Measurements from ENCODE around the gene SHISA6.

The SHISA6 gene

DNA sequence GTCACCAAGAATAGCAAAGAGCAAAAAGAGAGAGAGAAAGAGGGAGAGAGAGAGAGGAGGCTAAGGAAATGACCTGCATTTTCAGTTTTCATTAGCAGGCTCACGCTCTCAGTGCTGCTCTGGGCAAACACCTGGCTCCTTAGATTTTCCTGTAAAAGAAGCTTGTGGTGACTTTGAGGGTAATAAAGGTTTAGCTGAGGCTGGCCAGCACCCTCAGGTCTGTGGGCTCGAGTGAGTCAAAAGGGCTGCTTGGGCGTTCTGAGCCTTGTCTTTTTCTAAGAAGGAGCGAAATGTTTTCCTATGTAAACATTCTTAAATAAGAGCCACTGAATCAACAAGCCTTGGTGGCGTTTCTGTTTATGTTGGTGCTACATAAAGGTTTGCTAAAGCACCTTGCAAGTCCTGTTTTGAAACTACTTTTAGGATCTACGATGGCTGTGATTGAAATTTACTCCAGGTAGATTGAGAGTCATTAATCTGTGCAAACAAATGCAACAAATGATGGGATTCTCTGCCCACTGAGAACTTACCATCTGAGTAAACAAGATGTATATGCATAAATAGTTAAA, 38.8 kb downstream of the SHISA6 start:
- H3K4me3 ChIP-seq (ENCODE audit: control insufficient read depth, low read depth, low read length), result no peak overlapping the region
- no peak for DNase-seq (ENCODE audit: low read depth)
- TF ChIP-seq, protein P1, sequence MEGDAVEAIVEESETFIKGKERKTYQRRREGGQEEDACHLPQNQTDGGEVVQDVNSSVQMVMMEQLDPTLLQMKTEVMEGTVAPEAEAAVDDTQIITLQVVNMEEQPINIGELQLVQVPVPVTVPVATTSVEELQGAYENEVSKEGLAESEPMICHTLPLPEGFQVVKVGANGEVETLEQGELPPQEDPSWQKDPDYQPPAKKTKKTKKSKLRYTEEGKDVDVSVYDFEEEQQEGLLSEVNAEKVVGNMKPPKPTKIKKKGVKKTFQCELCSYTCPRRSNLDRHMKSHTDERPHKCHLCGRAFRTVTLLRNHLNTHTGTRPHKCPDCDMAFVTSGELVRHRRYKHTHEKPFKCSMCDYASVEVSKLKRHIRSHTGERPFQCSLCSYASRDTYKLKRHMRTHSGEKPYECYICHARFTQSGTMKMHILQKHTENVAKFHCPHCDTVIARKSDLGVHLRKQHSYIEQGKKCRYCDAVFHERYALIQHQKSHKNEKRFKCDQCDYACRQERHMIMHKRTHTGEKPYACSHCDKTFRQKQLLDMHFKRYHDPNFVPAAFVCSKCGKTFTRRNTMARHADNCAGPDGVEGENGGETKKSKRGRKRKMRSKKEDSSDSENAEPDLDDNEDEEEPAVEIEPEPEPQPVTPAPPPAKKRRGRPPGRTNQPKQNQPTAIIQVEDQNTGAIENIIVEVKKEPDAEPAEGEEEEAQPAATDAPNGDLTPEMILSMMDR (conservative IDR thresholded peaks at IDR 0.05; ENCODE audit: control insufficient read depth, insufficient read depth, low read depth, low read length), result no peak

DNA sequence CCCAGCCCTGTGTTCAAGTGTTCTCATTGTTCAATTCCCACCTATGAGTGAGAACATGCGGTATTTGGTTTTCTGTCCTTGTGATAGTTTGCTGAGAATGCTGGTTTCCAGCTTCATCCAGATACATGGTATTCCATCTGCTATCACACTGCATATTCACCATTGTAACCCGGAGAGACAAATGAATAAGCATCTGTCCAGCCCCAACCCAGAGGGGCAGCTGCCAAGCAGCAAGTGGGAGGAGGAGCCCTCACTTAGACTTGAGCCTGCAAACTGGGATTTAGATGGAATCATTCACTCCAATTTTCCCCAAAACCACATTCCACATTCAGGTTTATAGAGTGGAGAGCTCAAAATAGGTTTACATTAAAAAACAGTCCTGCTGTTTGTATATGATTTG, 41.6 kb downstream of the SHISA6 start:
- TF ChIP-seq, protein P1 (conservative IDR thresholded peaks at IDR 0.05; ENCODE audit: control insufficient read depth, insufficient read depth, low read depth, low read length), result no peak
- H3K4me3 ChIP-seq (ENCODE audit: control insufficient read depth, low read depth, low read length), result no peak overlapping the region
- no peak for DNase-seq (ENCODE audit: low read depth)

DNA sequence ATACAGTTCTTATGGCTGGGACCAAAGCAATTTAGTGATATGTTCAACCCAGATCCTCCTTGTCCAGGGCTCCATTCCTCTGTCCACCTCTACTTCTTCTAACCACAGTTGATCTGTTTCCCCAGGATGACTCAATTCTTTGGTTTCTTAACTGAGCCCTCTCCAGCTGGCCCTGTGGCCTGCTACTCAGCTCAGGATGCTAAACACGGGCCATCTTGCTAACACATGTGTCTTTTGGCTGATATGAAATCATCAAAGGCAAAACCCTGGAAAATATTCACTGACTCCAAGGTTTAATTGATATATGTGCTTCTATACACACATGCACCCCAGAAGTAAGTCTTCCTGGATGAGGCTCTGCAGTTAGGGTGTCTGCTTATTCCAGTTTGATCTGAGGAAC, 43.8 kb downstream of the SHISA6 start:
- TF ChIP-seq, protein P1 (conservative IDR thresholded peaks at IDR 0.05; ENCODE audit: control insufficient read depth, insufficient read depth, low read depth, low read length), result no peak
- no peak overlapping the region for H3K4me3 ChIP-seq (ENCODE audit: control insufficient read depth, low read depth, low read length)
- DNase-seq (ENCODE audit: low read depth), result no peak

DNA sequence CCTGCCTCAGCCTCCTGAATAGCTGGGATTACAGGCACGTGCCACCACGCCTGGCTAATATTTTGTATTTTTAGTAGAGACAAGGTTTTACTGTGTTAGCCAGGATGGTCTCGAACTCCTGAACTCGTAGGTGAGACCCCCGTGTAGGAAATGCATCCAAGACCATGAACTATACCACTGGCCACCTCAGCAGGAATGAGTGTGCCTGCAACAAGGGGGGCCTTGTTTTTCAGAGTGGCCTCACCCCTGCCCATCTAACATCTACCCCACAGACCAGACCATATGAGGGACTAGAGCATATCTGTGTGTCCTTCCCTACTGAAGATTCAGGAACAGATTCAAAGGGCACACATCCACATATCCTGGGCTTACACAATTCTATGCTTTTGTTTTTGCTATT, 44.9 kb downstream of the SHISA6 start:
- TF ChIP-seq, protein P1 (conservative IDR thresholded peaks at IDR 0.05; ENCODE audit: control insufficient read depth, insufficient read depth, low read depth, low read length), result no peak
- DNase-seq (ENCODE audit: low read depth), result no peak

DNA sequence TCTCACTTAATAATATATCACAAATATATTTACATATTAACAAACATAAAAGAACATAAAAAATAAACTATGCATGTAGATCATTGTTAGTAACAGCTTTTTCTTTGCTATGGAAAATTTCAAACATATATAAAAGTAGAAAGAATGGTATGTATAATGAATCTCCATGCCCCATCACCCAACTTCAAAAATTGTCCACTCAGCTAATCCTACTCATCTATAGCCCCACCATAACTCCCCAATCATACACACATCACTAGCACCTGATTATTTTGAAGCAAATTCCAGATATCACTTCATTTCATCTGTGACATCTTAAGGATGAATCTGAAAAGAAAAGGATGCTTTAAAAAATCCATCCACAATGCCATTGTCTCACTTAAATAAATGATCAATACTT, 46.8 kb downstream of the SHISA6 start:
- H3K4me3 ChIP-seq (ENCODE audit: control insufficient read depth, low read depth, low read length), result no peak overlapping the region
- DNase-seq (ENCODE audit: low read depth), result no peak
- TF ChIP-seq, protein P1 (conservative IDR thresholded peaks at IDR 0.05; ENCODE audit: control insufficient read depth, insufficient read depth, low read depth, low read length), result no peak

More for the DNA sequence above, 44.9 kb downstream of the SHISA6 start:
- H3K4me3 ChIP-seq (ENCODE audit: control insufficient read depth, low read depth, low read length), result no peak overlapping the region

DNA sequence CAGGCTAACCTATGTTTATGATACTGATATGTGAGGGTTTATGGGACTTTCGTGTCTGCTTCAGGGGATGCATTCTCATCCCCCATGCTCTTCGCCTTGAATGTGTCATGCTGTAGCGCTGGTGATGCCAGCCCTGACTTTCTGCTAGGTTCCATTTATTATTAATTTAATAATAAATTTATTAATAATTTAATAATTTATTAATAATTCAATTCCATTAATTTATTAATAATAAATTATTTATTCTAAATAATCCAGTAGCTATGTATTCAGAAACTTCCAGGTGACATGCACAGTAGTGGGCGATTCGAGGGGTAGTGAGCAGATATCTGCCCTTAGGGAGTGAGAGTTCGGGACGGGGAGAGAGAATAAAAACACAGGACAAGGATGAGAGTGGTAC, 49.8 kb downstream of the SHISA6 start:
- TF ChIP-seq, protein P1 (conservative IDR thresholded peaks at IDR 0.05; ENCODE audit: control insufficient read depth, insufficient read depth, low read depth, low read length), result no peak
- DNase-seq (ENCODE audit: low read depth), result no peak
- no peak overlapping the region for H3K4me3 ChIP-seq (ENCODE audit: control insufficient read depth, low read depth, low read length)

DNA sequence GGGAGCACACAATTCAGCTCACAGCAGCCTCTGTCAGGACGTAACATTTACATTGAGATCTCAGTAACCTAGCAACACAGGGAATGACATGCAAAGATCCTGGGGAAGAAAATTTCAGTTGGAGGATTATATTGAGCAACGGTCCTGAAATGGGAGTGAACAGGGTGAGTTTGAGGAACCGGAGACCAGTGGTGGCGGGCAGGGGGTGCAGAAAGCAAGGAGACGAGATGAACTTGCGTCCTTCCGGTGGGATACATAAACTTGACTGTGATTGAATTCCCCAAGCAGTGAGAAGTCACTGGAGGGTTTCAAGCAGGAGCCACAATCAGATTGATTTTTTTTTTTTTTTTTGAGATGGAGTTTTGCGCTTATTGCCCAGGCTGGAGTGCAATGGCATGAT, 51.5 kb downstream of the SHISA6 start:
- DNase-seq (ENCODE audit: low read depth), result no peak
- H3K4me3 ChIP-seq (ENCODE audit: control insufficient read depth, low read depth, low read length), result no peak overlapping the region
- TF ChIP-seq, protein P1 (conservative IDR thresholded peaks at IDR 0.05; ENCODE audit: control insufficient read depth, insufficient read depth, low read depth, low read length), result no peak

All from fibroblast of mammary gland (primary cell).